WTC11 (cell line): Measurements from ENCODE around the gene DMBX1. TPM values are rescaled to one million over a fixed set of nuclear protein-coding genes. Genes with fewer than 3 reads are reported as not detected.

Experiments
- ATAC-seq: fragments of 200-7000 bp; cut with Tn5 transposase; 2 replicates; pipeline ENCODE4 v1.10.0; 2021; ENCODE audit warnings: mild to moderate bottlenecking, moderate library complexity
- CTCF ChIA-PET: fragments of 300-600 bp; sonication (Branson Sonifier 250); formaldehyde crosslinking; loops from one replicate; lab custom pipeline; 2021; ENCODE audit warnings: antibody characterized with exemption; lab: Charles Lee
- POLR2A ChIA-PET: fragments of 350-600 bp; sonication (Branson Sonifier 250); formaldehyde crosslinking; loops from one replicate; lab custom pipeline; 2021; ENCODE audit warnings: antibody characterized with exemption; lab: Charles Lee
- DNase-seq: peaks from one replicate; pipeline ENCODE4 v3.0.0; 2021; ENCODE audit warnings: low spot score
- H3K27ac Mint-ChIP-seq: 2 replicates; pipeline ENCODE4 v1.8.0; 2021; ENCODE audit warnings: mixed read lengths
- H3K27me3 Mint-ChIP-seq: 2 replicates; pipeline ENCODE4 v1.8.0; 2021; ENCODE audit warnings: low read depth, mild to moderate bottlenecking, moderate library complexity, mixed read lengths
- H3K36me3 Mint-ChIP-seq: 2 replicates; pipeline ENCODE4 v1.8.0; 2021; ENCODE audit warnings: mixed read lengths
- H3K4me1 Mint-ChIP-seq: 2 replicates; pipeline ENCODE4 v1.8.0; 2022; ENCODE audit warnings: mixed read lengths
- H3K4me3 Mint-ChIP-seq: 2 replicates; pipeline ENCODE4 v1.8.0; 2021; ENCODE audit warnings: mild to moderate bottlenecking, moderate library complexity, mixed read lengths
- H3K9me3 Mint-ChIP-seq: 2 replicates; pipeline ENCODE4 v1.8.0; 2021; ENCODE audit warnings: mixed read lengths
- CREM ChIP-seq: sonication (generic); formaldehyde crosslinking; IDR thresholded peaks from 2 replicates; pipeline ENCODE4 v1.8.1; 2022; ENCODE audit warnings: mild to moderate bottlenecking, missing genetic modification reagents, moderate library complexity
- GABPB1 ChIP-seq: sonication (generic); formaldehyde crosslinking; IDR thresholded peaks from 2 replicates; pipeline ENCODE4 v1.8.1; 2023; ENCODE audit warnings: mild to moderate bottlenecking, missing genetic modification reagents
- HMGA2 ChIP-seq: fragments of 250-450 bp; sonication (Bioruptor Pico); IDR thresholded peaks from 2 replicates; pipeline ENCODE4 v1.4.0; 2021; ENCODE audit warnings: mild to moderate bottlenecking, moderate library complexity
- JUN ChIP-seq: sonication (generic); formaldehyde crosslinking; IDR thresholded peaks from 2 replicates; pipeline ENCODE4 v1.8.0; 2023; ENCODE audit warnings: mild to moderate bottlenecking, missing genetic modification reagents
- KAT7 ChIP-seq: sonication (generic); formaldehyde crosslinking; IDR thresholded peaks from 2 replicates; pipeline ENCODE4 v1.8.1; 2023; ENCODE audit warnings: missing genetic modification reagents, mild to moderate bottlenecking, borderline replicate concordance
- RORB ChIP-seq: fragments of 250-450 bp; sonication (Bioruptor Pico); IDR thresholded peaks from 2 replicates; pipeline ENCODE4 v1.9.0; 2021; ENCODE audit warnings: mild to moderate bottlenecking
- SOX15 ChIP-seq: fragments of 250-450 bp; sonication (Bioruptor Pico); IDR thresholded peaks from 2 replicates; pipeline ENCODE4 v1.9.0; 2021; ENCODE audit warnings: mild to moderate bottlenecking
- TCF7 ChIP-seq: sonication (generic); formaldehyde crosslinking; IDR thresholded peaks from 2 replicates; pipeline ENCODE4 v1.8.0; 2022; ENCODE audit warnings: mild to moderate bottlenecking, low read depth, missing genetic modification reagents, moderate library complexity
- TP53 ChIP-seq: sonication (generic); formaldehyde crosslinking; IDR thresholded peaks from 2 replicates; pipeline ENCODE4 v1.8.1; 2023; ENCODE audit warnings: mild to moderate bottlenecking, missing genetic modification reagents
- ZNF138 ChIP-seq: sonication (generic); formaldehyde crosslinking; conservative IDR thresholded peaks from 2 replicates; pipeline ENCODE4 v1.8.1; 2022; ENCODE audit warnings: mild to moderate bottlenecking, moderate library complexity, missing genetic modification reagents
- ZNF671 ChIP-seq: fragments of 250-450 bp; sonication (Bioruptor Pico); IDR thresholded peaks from 2 replicates; pipeline ENCODE4 v1.8.0; 2021; ENCODE audit warnings: mild to moderate bottlenecking
- total RNA-seq: library from RNA; stranded (reverse); gene quantifications from 3 replicates; pipeline ENCODE4 v1.2.3, GENCODE V29; 2021
- TF ChIP-seq, protein P1 (sequence below): sonication (generic); formaldehyde crosslinking; IDR thresholded peaks from 2 replicates; pipeline ENCODE4 v1.8.1; 2023; ENCODE audit warnings: mild to moderate bottlenecking, missing genetic modification reagents
- TF ChIP-seq, protein P2 (sequence below): sonication (generic); formaldehyde crosslinking; IDR thresholded peaks from 2 replicates; pipeline ENCODE4 v1.8.1; 2023; ENCODE audit warnings: mild to moderate bottlenecking, moderate library complexity, missing genetic modification reagents
- TF ChIP-seq, protein P3 (sequence below): fragments of 250-450 bp; sonication (Bioruptor Pico); IDR thresholded peaks from 2 replicates; pipeline ENCODE4 v1.9.0; 2021; ENCODE audit warnings: mild to moderate bottlenecking
- TF ChIP-seq, protein P4 (sequence below): sonication (generic); formaldehyde crosslinking; IDR thresholded peaks from 2 replicates; pipeline ENCODE4 v1.8.1; 2022; ENCODE audit warnings: mild to moderate bottlenecking, moderate library complexity, missing genetic modification reagents
- TF ChIP-seq, protein P5 (sequence below): sonication (generic); formaldehyde crosslinking; IDR thresholded peaks from 2 replicates; pipeline ENCODE4 v1.8.0; 2022; ENCODE audit warnings: mild to moderate bottlenecking, missing genetic modification reagents
- TF ChIP-seq, protein P6 (sequence below): sonication (generic); formaldehyde crosslinking; IDR thresholded peaks from 2 replicates; pipeline ENCODE4 v1.8.1; 2023; ENCODE audit warnings: mild to moderate bottlenecking, missing genetic modification reagents, borderline replicate concordance

Gene DMBX1
- total RNA-seq, 1 experiment from 2014 or later: 3.7 TPM

DNA sequence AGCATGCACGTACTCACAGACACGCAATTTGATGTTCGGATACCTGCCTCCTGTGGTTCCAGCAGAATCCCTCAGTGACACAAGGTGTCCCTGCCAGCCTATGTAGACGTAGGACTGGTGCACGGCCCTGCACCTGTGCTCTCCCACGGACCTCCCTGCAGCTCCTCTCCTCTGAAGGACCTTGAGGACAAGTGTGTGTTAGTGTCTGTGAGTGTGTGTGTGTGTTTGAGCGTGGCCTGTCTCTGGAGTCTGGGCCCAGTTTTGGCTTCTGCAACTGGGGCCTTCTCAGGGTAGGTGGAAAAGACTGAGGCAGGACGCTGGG lies 22.5 kb upstream of the DMBX1 start:
- CTCF ChIA-PET: interaction anchor here (1.2 to 1.5 kb wide), 2 partner anchors 25 to 65 kb away, joined by 3 to 6 read pairs; no protein-coding TSS in a partner anchor
- peak overlapping the region; percentile 75 for H3K4me3 Mint-ChIP-seq
- peak; percentile 9; the same call in 1 of the 2 replicates for ATAC-seq
- peaks cover 83% of the 10 kb centered on the region for H3K27me3 Mint-ChIP-seq
- H3K4me1 Mint-ChIP-seq: peaks cover 50% of the 10 kb centered on the region
- POLR2A ChIA-PET: no interaction called here
- no peak for TF ChIP-seq TP53 (CRISPR knock-in tag)
- TF ChIP-seq, protein P1, sequence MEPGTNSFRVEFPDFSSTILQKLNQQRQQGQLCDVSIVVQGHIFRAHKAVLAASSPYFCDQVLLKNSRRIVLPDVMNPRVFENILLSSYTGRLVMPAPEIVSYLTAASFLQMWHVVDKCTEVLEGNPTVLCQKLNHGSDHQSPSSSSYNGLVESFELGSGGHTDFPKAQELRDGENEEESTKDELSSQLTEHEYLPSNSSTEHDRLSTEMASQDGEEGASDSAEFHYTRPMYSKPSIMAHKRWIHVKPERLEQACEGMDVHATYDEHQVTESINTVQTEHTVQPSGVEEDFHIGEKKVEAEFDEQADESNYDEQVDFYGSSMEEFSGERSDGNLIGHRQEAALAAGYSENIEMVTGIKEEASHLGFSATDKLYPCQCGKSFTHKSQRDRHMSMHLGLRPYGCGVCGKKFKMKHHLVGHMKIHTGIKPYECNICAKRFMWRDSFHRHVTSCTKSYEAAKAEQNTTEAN (CRISPR knock-in tag): 0 out of 2 replicates have a peak, but pooled peaks have one; percentile 10
- TF ChIP-seq, protein P2, sequence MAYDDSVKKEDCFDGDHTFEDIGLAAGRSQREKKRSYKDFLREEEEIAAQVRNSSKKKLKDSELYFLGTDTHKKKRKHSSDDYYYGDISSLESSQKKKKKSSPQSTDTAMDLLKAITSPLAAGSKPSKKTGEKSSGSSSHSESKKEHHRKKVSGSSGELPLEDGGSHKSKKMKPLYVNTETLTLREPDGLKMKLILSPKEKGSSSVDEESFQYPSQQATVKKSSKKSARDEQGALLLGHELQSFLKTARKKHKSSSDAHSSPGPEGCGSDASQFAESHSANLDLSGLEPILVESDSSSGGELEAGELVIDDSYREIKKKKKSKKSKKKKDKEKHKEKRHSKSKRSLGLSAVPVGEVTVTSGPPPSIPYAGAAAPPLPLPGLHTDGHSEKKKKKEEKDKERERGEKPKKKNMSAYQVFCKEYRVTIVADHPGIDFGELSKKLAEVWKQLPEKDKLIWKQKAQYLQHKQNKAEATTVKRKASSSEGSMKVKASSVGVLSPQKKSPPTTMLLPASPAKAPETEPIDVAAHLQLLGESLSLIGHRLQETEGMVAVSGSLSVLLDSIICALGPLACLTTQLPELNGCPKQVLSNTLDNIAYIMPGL (CRISPR knock-in tag): 0 out of 2 replicates have a peak, but pooled peaks have one; percentile 4
- TF ChIP-seq, all 79 proteins: peak for 2
- Mint-ChIP-seq H3K36me3 (no peaks in the 10 kb centered on the region), H3K27ac (no peak overlapping the region), H3K9me3 (no peaks in the 10 kb centered on the region)
- DNase-seq: no peak

DNA sequence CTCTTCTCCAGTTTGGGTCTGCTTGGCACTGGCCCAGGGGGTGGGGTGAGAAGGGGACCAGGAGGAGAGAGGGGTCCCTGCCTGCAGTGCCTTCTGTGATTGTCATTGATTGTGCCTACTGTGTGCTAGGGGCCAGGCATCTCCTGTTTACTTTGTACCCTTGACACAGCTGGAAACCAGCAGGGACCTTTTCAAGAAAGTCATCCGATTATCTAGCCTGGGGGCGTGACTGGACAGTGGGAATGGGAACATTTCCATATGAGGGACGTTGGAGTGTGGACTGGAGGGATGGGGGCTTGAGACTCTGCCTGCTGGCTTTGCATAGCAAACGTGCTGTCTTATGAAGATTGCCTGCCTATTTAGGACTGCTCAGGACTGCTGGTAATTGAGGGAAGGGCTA lies 19.8 kb upstream of the DMBX1 start:
- no peak for DNase-seq
- Mint-ChIP-seq H3K27me3 (peaks cover 64% of the 10 kb centered on the region), H3K27ac (no peak overlapping the region), H3K9me3 (no peaks in the 10 kb centered on the region), H3K36me3 (no peaks in the 10 kb centered on the region), H3K4me1 (peaks cover 36% of the 10 kb centered on the region), H3K4me3 (no peak overlapping the region)
- POLR2A ChIA-PET: no interaction called here
- ATAC-seq: no peak
- CTCF ChIA-PET: interaction anchor here (0.7 to 1.5 kb wide), 5 partner anchors 10 to 66 kb away, joined by 3 to 5 read pairs (median 4); a partner anchor contains a TSS
- TF ChIP-seq KAT7: no peak
- no peak for TF ChIP-seq JUN (CRISPR knock-in tag)
- TF ChIP-seq SOX15: no peak
- no peak for TF ChIP-seq ZNF138 (CRISPR knock-in tag)
- TF ChIP-seq, protein P3, sequence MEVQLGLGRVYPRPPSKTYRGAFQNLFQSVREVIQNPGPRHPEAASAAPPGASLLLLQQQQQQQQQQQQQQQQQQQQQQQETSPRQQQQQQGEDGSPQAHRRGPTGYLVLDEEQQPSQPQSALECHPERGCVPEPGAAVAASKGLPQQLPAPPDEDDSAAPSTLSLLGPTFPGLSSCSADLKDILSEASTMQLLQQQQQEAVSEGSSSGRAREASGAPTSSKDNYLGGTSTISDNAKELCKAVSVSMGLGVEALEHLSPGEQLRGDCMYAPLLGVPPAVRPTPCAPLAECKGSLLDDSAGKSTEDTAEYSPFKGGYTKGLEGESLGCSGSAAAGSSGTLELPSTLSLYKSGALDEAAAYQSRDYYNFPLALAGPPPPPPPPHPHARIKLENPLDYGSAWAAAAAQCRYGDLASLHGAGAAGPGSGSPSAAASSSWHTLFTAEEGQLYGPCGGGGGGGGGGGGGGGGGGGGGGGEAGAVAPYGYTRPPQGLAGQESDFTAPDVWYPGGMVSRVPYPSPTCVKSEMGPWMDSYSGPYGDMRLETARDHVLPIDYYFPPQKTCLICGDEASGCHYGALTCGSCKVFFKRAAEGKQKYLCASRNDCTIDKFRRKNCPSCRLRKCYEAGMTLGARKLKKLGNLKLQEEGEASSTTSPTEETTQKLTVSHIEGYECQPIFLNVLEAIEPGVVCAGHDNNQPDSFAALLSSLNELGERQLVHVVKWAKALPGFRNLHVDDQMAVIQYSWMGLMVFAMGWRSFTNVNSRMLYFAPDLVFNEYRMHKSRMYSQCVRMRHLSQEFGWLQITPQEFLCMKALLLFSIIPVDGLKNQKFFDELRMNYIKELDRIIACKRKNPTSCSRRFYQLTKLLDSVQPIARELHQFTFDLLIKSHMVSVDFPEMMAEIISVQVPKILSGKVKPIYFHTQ: no peak
- TF ChIP-seq ZNF671 (CRISPR knock-in tag): no peak
- TF ChIP-seq CREM: no peak
- TF ChIP-seq RORB (CRISPR knock-in tag): no peak
- no peak for TF ChIP-seq TCF7 (CRISPR knock-in tag)
- TF ChIP-seq HMGA2 (CRISPR knock-in tag): no peak
- TF ChIP-seq, protein P4, sequence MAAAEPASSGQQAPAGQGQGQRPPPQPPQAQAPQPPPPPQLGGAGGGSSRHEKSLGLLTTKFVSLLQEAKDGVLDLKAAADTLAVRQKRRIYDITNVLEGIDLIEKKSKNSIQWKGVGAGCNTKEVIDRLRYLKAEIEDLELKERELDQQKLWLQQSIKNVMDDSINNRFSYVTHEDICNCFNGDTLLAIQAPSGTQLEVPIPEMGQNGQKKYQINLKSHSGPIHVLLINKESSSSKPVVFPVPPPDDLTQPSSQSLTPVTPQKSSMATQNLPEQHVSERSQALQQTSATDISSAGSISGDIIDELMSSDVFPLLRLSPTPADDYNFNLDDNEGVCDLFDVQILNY (CRISPR knock-in tag): no peak
- no peak for TF ChIP-seq GABPB1 (CRISPR knock-in tag)
- TF ChIP-seq, protein P5, sequence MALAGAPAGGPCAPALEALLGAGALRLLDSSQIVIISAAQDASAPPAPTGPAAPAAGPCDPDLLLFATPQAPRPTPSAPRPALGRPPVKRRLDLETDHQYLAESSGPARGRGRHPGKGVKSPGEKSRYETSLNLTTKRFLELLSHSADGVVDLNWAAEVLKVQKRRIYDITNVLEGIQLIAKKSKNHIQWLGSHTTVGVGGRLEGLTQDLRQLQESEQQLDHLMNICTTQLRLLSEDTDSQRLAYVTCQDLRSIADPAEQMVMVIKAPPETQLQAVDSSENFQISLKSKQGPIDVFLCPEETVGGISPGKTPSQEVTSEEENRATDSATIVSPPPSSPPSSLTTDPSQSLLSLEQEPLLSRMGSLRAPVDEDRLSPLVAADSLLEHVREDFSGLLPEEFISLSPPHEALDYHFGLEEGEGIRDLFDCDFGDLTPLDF (CRISPR knock-in tag): no peak
- TF ChIP-seq, protein P6, sequence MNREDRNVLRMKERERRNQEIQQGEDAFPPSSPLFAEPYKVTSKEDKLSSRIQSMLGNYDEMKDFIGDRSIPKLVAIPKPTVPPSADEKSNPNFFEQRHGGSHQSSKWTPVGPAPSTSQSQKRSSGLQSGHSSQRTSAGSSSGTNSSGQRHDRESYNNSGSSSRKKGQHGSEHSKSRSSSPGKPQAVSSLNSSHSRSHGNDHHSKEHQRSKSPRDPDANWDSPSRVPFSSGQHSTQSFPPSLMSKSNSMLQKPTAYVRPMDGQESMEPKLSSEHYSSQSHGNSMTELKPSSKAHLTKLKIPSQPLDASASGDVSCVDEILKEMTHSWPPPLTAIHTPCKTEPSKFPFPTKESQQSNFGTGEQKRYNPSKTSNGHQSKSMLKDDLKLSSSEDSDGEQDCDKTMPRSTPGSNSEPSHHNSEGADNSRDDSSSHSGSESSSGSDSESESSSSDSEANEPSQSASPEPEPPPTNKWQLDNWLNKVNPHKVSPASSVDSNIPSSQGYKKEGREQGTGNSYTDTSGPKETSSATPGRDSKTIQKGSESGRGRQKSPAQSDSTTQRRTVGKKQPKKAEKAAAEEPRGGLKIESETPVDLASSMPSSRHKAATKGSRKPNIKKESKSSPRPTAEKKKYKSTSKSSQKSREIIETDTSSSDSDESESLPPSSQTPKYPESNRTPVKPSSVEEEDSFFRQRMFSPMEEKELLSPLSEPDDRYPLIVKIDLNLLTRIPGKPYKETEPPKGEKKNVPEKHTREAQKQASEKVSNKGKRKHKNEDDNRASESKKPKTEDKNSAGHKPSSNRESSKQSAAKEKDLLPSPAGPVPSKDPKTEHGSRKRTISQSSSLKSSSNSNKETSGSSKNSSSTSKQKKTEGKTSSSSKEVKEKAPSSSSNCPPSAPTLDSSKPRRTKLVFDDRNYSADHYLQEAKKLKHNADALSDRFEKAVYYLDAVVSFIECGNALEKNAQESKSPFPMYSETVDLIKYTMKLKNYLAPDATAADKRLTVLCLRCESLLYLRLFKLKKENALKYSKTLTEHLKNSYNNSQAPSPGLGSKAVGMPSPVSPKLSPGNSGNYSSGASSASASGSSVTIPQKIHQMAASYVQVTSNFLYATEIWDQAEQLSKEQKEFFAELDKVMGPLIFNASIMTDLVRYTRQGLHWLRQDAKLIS: no peak
- TF ChIP-seq TP53 (CRISPR knock-in tag): no peak
